ENCODE results near the gene RIN3. TPM values are rescaled to one million over a fixed set of nuclear protein-coding genes. Genes with fewer than 3 reads are reported as not detected.

The RIN3 gene
- total and polyA plus RNA-seq, 2 of the 4 experiments (the other 2 are of a cell fraction): 2.5 to 11.1 TPM

DNA sequence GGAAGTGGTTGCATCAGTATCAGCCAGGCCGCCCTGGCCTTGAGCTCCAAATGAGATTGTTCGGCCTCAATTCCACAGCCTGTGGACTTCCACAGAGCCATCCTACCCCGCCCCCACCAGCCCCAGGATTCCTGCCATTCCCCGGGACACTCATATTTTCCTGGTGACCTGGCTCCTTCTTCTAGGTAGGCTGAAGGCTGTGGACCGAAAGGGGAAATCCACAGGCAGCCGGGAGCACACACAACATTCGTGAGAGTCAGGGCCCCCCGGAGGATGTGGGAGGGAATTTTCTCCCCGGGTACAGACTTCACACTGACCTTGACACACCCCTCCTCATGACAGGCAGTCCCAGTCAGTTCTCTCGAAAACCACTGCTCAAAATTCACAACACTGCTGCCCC, 39.9 kb downstream of the RIN3 start:
- ATAC-seq (ENCODE audit: low read depth) (peak; percentile 76), DNase-seq (peak; percentile 67)
- H4K8ac ChIP-seq (ENCODE audit: low read depth in 2 of 2, low read length in 2 of 2): peak overlapping the region; percentile 47 to 74; a peak in 1 of 4 replicates
- H3K9ac ChIP-seq (ENCODE audit: low read depth, low read length): 0 out of 2 replicates have a peak overlapping the region, but pooled peaks have one; percentile 18
- peak overlapping the region; percentile 52 for H2AFZ ChIP-seq (replicated peaks; ENCODE audit: low read length, poor library complexity)
- peak overlapping the region; percentile 65; the same call in 1 of the 2 replicates for H3K23ac ChIP-seq (ENCODE audit: low read depth, low read length)
- peak overlapping the region; percentile 70 for H4K91ac ChIP-seq (ENCODE audit: insufficient read depth, low read depth, low read length)
- H3K9me1 ChIP-seq (ENCODE audit: insufficient read depth, low read length): peaks cover 27% of the 10 kb centered on the region
- H3K79me1 ChIP-seq (ENCODE audit: low read depth in 1 of 2, low read length in 2 of 2): peaks cover 35 to 80% of the 10 kb centered on the region in 2 experiments
- WGBS, 2 experiments (ENCODE audit: extremely low coverage in 2 of 2, insufficient read length in 1 of 2): no CpG with 5 or more reads among the region's 10 CpGs
- H3K4me3 ChIP-seq (ENCODE audit: insufficient read depth, low read depth, low read length): no peak overlapping the region
- peaks cover 18% of the 10 kb centered on the region for H3K36me3 ChIP-seq (ENCODE audit: control insufficient read depth, insufficient read depth, low read length)
- intact Hi-C loops (cut with micrococcal nuclease) (no loop called here), in situ Hi-C loops (cut with MboI; ENCODE audit: low sequenced_read_pairs) (no loop called here), dilution Hi-C loops (cut with HindIII; ENCODE audit: low sequenced_read_pairs, unreplicated experiment) (no loop called here)
- peak overlapping the region; percentile 89 for H2AK5ac ChIP-seq (ENCODE audit: low read depth, low read length)
- H2AK9ac ChIP-seq (replicated peaks; ENCODE audit: low read depth, low read length, poor library complexity): peak overlapping the region; percentile 82
- H2BK20ac ChIP-seq (ENCODE audit: low read depth, low read length): 0 out of 2 replicates have a peak overlapping the region, but pooled peaks have one; percentile 23
- TF ChIP-seq CHD1 (IDR thresholded peaks at IDR 0.05; ENCODE audit: low read depth, low read length) (no peak), MXI1 (IDR thresholded peaks at IDR 0.05; ENCODE audit: borderline replicate concordance, low read depth, low read length) (no peak), NFE2L2 (IDR thresholded peaks at IDR 0.05; ENCODE audit: low read depth, low read length) (no peak), POLR2A (IDR thresholded peaks at IDR 0.05; ENCODE audit: low read depth, low read length) (no peak), BHLHE40 (IDR thresholded peaks at IDR 0.05; ENCODE audit: low read depth, low read length) (no peak), RAD21 (IDR thresholded peaks at IDR 0.05; ENCODE audit: low read length) (peak; percentile 56), RFX5 (IDR thresholded peaks at IDR 0.05; ENCODE audit: low read depth, low read length) (no peak), MAZ (IDR thresholded peaks at IDR 0.05; ENCODE audit: borderline replicate concordance, low read depth, low read length) (no peak; the same call in 1 of the 2 replicates), RCOR1 (IDR thresholded peaks at IDR 0.05; ENCODE audit: insufficient replicate concordance, low read length) (no peak), FOS (IDR thresholded peaks at IDR 0.05; ENCODE audit: low read depth, low read length) (no peak), MAFK (IDR thresholded peaks at IDR 0.05; ENCODE audit: low read depth, low read length) (no peak), CEBPB (IDR thresholded peaks at IDR 0.05; ENCODE audit: low read depth, low read length) (no peak), SMC3 (IDR thresholded peaks at IDR 0.05; ENCODE audit: low read depth, low read length) (0 out of 2 replicates have a peak, but pooled peaks have one; percentile 18)
- TF ChIP-seq, protein P1, sequence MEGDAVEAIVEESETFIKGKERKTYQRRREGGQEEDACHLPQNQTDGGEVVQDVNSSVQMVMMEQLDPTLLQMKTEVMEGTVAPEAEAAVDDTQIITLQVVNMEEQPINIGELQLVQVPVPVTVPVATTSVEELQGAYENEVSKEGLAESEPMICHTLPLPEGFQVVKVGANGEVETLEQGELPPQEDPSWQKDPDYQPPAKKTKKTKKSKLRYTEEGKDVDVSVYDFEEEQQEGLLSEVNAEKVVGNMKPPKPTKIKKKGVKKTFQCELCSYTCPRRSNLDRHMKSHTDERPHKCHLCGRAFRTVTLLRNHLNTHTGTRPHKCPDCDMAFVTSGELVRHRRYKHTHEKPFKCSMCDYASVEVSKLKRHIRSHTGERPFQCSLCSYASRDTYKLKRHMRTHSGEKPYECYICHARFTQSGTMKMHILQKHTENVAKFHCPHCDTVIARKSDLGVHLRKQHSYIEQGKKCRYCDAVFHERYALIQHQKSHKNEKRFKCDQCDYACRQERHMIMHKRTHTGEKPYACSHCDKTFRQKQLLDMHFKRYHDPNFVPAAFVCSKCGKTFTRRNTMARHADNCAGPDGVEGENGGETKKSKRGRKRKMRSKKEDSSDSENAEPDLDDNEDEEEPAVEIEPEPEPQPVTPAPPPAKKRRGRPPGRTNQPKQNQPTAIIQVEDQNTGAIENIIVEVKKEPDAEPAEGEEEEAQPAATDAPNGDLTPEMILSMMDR (conservative IDR thresholded peaks at IDR 0.05; ENCODE audit: low read depth, low read length): peak; percentile 40
- TF ChIP-seq, protein P2, sequence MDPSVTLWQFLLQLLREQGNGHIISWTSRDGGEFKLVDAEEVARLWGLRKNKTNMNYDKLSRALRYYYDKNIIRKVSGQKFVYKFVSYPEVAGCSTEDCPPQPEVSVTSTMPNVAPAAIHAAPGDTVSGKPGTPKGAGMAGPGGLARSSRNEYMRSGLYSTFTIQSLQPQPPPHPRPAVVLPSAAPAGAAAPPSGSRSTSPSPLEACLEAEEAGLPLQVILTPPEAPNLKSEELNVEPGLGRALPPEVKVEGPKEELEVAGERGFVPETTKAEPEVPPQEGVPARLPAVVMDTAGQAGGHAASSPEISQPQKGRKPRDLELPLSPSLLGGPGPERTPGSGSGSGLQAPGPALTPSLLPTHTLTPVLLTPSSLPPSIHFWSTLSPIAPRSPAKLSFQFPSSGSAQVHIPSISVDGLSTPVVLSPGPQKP (IDR thresholded peaks at IDR 0.05; ENCODE audit: borderline replicate concordance, low read depth, low read length): no peak
- TF ChIP-seq, protein P3, sequence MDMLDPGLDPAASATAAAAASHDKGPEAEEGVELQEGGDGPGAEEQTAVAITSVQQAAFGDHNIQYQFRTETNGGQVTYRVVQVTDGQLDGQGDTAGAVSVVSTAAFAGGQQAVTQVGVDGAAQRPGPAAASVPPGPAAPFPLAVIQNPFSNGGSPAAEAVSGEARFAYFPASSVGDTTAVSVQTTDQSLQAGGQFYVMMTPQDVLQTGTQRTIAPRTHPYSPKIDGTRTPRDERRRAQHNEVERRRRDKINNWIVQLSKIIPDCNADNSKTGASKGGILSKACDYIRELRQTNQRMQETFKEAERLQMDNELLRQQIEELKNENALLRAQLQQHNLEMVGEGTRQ (IDR thresholded peaks at IDR 0.05; ENCODE audit: low read depth, low read length): no peak
- H2BK15ac ChIP-seq (ENCODE audit: low read depth, low read length): peak overlapping the region; percentile 65; the same call in 1 of the 3 replicates
- POLR2A ChIA-PET (ENCODE audit: unreplicated experiment): no interaction called here
- peak overlapping the region; percentile 69 for H2BK120ac ChIP-seq (ENCODE audit: low read depth, low read length)
- no peak overlapping the region for H3K4me2 ChIP-seq (ENCODE audit: low read depth, low read length)
- H3K18ac ChIP-seq (ENCODE audit: low read depth, low read length): peak overlapping the region; percentile 1; the same call in 1 of the 2 replicates
- H2BK5ac ChIP-seq (ENCODE audit: low read depth, low read length, poor library complexity, severe bottlenecking): peak overlapping the region; percentile 21
- peaks cover 28% of the 10 kb centered on the region; the same call in 1 of the 2 replicates for H4K20me1 ChIP-seq (ENCODE audit: insufficient read depth, low read length)
- H3K4ac ChIP-seq (ENCODE audit: low read depth, low read length): peak overlapping the region; percentile 97
- CTCF ChIA-PET: interaction anchor here (0.7 to 0.9 kb wide), 2 partner anchors 48 to 1483 kb away, joined by 3 read pairs; no protein-coding TSS in a partner anchor
- no peaks in the 10 kb centered on the region for H3K27me3 ChIP-seq (ENCODE audit: control insufficient read depth, insufficient read depth, low read length)
- peak overlapping the region; percentile 78 for H3K14ac ChIP-seq (replicated peaks; ENCODE audit: low read depth, low read length)
- no peaks in the 10 kb centered on the region for H3K9me3 ChIP-seq (ENCODE audit: control insufficient read depth, insufficient read depth, low read length)
- no TSS peak for BruUV-seq (replicated peaks)
- no peak overlapping the region for H4K5ac ChIP-seq (ENCODE audit: low read depth, low read length)
- peaks cover 15% of the 10 kb centered on the region for H3K4me1 ChIP-seq (ENCODE audit: control insufficient read depth, insufficient read depth, low read length)
- H3K27ac ChIP-seq (ENCODE audit: insufficient read depth, low read length): no peak overlapping the region
- H3K56ac ChIP-seq (ENCODE audit: extremely low read depth, insufficient read depth, low read length): no peak overlapping the region
